PC-9 (cell line): ENCODE measurements around the gene CSE1L. TPM values are rescaled to one million over a fixed set of nuclear protein-coding genes. Genes with fewer than 3 reads are reported as not detected.
A peak's percentile ranks its signal among the peaks of the same experiment; 100 is the strongest.

Source experiments
- BruUV-seq: library from RNA; stranded (reverse); fragments of 400-500 nt; replicated peaks from 2 replicates; lab custom pipeline; 2021; lab: Mats Ljungman, UMichigan
- CTCF ChIA-PET: fragments of 300-600 bp; sonication (Branson Sonifier 250); formaldehyde crosslinking; loops from one replicate; lab custom pipeline; 2022; ENCODE audit warnings: antibody characterized with exemption; lab: Charles Lee
- POLR2A ChIA-PET: fragments of 300-600 bp; sonication (Branson Sonifier 250); formaldehyde crosslinking; loops from one replicate; lab custom pipeline; 2022; ENCODE audit warnings: antibody characterized with exemption; ENCODE audit not compliant: unreplicated experiment; lab: Charles Lee
- DNase-seq, 2 experiments: peaks; one replicate each; pipeline versions ENCODE4 v3.0.0 to v3.0.0-alpha.2; 2015 to 2022; ENCODE audit warnings: mixed read lengths in 1 of 2
- H2AFZ ChIP-seq: fragments of 200-600 bp; sonication (generic); 2 replicates; pipeline ENCODE4 v1.8.1; 2017; ENCODE audit warnings: antibody characterized with exemption
- H3F3A ChIP-seq: fragments of 200-600 bp; sonication (generic); 2 replicates; pipeline ENCODE4 v1.8.1; 2017; ENCODE audit warnings: antibody characterized with exemption, mild to moderate bottlenecking, low read depth; ENCODE audit not compliant: insufficient read depth
- H3K27ac ChIP-seq: fragments of 200-600 bp; sonication (generic); 2 replicates; pipeline ENCODE4 v1.6.1; 2016; ENCODE audit warnings: mixed run types
- H3K27me3 ChIP-seq: fragments of 200-600 bp; sonication (generic); 2 replicates; pipeline ENCODE4 v1.6.1; 2016; ENCODE audit warnings: low read depth, mixed run types; ENCODE audit not compliant: insufficient read depth
- H3K36me3 ChIP-seq: fragments of 200-600 bp; sonication (generic); 2 replicates; pipeline ENCODE4 v1.6.1; 2016; ENCODE audit warnings: low read depth, mixed run types
- H3K4me1 ChIP-seq: fragments of 200-600 bp; sonication (generic); replicated peaks from 2 replicates; pipeline ENCODE4 v1.6.1; 2016; ENCODE audit warnings: mixed run types; ENCODE audit not compliant: insufficient read depth
- H3K4me2 ChIP-seq: fragments of 200-600 bp; sonication (generic); 2 replicates; pipeline ENCODE4 v1.6.1; 2017; ENCODE audit warnings: mixed run types
- H3K4me3 ChIP-seq: fragments of 200-600 bp; sonication (generic); 2 replicates; pipeline ENCODE4 v1.6.1; 2016; ENCODE audit warnings: mixed run types
- H3K79me2 ChIP-seq: fragments of 200-600 bp; sonication (generic); 2 replicates; pipeline ENCODE4 v1.6.1; 2017; ENCODE audit warnings: low read depth, mixed run types
- H3K9me2 ChIP-seq: fragments of 200-600 bp; sonication (generic); 2 replicates; pipeline ENCODE4 v1.8.1; 2017; ENCODE audit warnings: mild to moderate bottlenecking; ENCODE audit not compliant: insufficient read depth
- H3K9me3 ChIP-seq: fragments of 200-600 bp; sonication (generic); 2 replicates; pipeline ENCODE4 v1.8.1; 2016; ENCODE audit warnings: low read depth; ENCODE audit not compliant: insufficient read depth
- H4K20me1 ChIP-seq: fragments of 200-600 bp; sonication (generic); 2 replicates; pipeline ENCODE4 v1.8.1; 2017; ENCODE audit not compliant: insufficient read depth
- CTCF ChIP-seq: fragments of 200-600 bp; sonication (generic); conservative IDR thresholded peaks from 2 replicates; pipeline ENCODE4 v1.6.1; 2017; ENCODE audit warnings: mixed run types, antibody characterized with exemption, mild to moderate bottlenecking, moderate library complexity
- EZH2 ChIP-seq: fragments of 200-600 bp; sonication (generic); IDR thresholded peaks from 2 replicates; pipeline ENCODE4 v1.8.0; 2017; ENCODE audit warnings: antibody characterized with exemption, low read depth
- intact Hi-C: fragments of 100-400 bp; cut with micrococcal nuclease; formaldehyde crosslinking; loops from one replicate; pipeline ENCODE4 v1.10.0; 2022; ENCODE audit not compliant: unreplicated experiment
- total RNA-seq: library from RNA; stranded (reverse); gene quantifications from 2 replicates; pipeline ENCODE4 v1.2.3, GENCODE V29; 2021

Gene CSE1L
- total RNA-seq, 1 experiment from 2014 or later: 132 TPM

DNA sequence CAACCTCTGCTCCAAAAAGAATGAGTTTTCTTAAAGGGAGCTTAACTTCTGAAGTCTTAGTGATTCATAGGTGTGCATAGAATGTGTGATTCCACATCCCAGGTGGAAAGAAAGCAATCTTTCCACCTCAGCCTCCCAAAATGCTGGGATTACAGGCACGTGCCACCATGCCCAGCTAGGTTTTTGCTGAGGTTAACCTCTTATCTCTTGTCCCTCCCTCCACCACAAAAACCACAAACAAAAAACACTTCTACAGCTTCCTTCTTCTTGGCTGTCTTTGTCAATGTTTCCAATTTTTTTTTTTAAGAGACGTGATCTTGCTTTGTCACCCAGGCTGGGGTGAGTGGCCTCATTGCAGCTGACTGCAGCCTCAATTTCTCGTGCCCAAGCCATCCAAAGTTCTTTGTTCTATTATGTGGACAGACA lies 8.1 kb upstream of the CSE1L start:
- Histone ChIP-seq H3K79me2 (no peaks in the 10 kb centered on the region), H3K4me1 (peaks cover 17% of the 10 kb centered on the region), H3F3A (peaks cover 26% of the 10 kb centered on the region), H4K20me1 (peaks cover 14% of the 10 kb centered on the region), H3K4me2 (peak overlapping the region; percentile 3; the same call in 1 of the 2 replicates), H3K27ac (peak overlapping the region; percentile 16; the same call in 1 of the 2 replicates), H3K9me2 (no peaks in the 10 kb centered on the region), H3K36me3 (peaks cover 21% of the 10 kb centered on the region), H3K27me3 (no peaks in the 10 kb centered on the region), H3K4me3 (no peak overlapping the region), H2AFZ (no peak overlapping the region), H3K9me3 (no peaks in the 10 kb centered on the region)
- ChIA-PET POLR2A (interaction anchor here (0.6 to 0.9 kb wide), 5 partner anchors 8 to 1134 kb away, joined by 4 to 17 read pairs (median 4); partner anchors contain the start of gene CSE1L), CTCF (interaction anchor here (0.6 kb wide), 1 partner anchor 76 kb away, joined by 3 read pairs; no protein-coding TSS in a partner anchor)
- no TSS peak for BruUV-seq
- intact Hi-C loops: no loop called here
- peak; percentile 40 to 72 for DNase-seq
- no peak for TF ChIP-seq EZH2
- no peak for TF ChIP-seq CTCF

GRCh38 chr20:49039854-49040253 lies 6.3 kb upstream of the CSE1L start:
- BruUV-seq: no TSS peak
- H3K4me1 ChIP-seq: peaks cover 17% of the 10 kb centered on the region

DNA sequence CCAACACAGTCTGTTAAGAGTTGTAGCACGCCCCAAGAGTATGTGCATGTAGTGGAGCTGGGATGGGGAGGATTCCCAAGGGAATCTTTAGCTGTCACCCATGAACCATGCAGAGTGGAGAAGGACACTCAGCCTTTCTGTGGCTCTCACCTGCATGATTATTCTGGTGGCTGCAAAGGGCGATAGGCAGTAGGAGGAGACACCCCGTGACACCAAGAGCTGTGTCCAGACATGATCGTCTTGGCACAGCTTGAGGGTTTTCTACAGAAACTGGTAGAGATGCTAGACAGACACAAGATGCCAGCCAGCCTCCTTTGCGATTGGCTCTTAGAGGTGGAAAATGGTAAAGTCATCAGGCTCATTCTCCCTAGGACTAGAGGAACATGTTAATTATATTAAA lies 3.1 kb upstream of the CSE1L start:
- BruUV-seq: no TSS peak
- POLR2A ChIA-PET: interaction anchor here (0.6 kb wide), 1 partner anchor 1242 kb away, joined by 16 read pairs; no protein-coding TSS in a partner anchor
- CTCF ChIA-PET: interaction anchor here (0.6 kb wide), 1 partner anchor 22 kb away, joined by 3 read pairs; no protein-coding TSS in a partner anchor

More at GRCh38 chr20:49039854-49040253, 6.3 kb upstream of the CSE1L start:
- H3F3A ChIP-seq: peaks cover 26% of the 10 kb centered on the region
- no peak overlapping the region for H3K4me3 ChIP-seq
- no peak overlapping the region for H2AFZ ChIP-seq
- CTCF ChIA-PET: no interaction called here
- intact Hi-C loops: loop anchor here (10.0 kb wide), 1 partner anchor 405 kb away; no protein-coding TSS in a partner anchor
- POLR2A ChIA-PET: no interaction called here
- no peaks in the 10 kb centered on the region for H3K27me3 ChIP-seq
- no peaks in the 10 kb centered on the region for H3K9me3 ChIP-seq
- peaks cover 10% of the 10 kb centered on the region; the same call in 1 of the 2 replicates for H3K36me3 ChIP-seq
- no peaks in the 10 kb centered on the region for H3K79me2 ChIP-seq
- TF ChIP-seq EZH2 (no peak), CTCF (no peak)
- no peak overlapping the region for H3K27ac ChIP-seq
- DNase-seq: no peak
- H3K4me2 ChIP-seq: no peak overlapping the region
- no peaks in the 10 kb centered on the region for H3K9me2 ChIP-seq
- peaks cover 12% of the 10 kb centered on the region for H4K20me1 ChIP-seq

More for the DNA sequence above, 3.1 kb upstream of the CSE1L start:
- no peak overlapping the region for H3K4me2 ChIP-seq
- no peaks in the 10 kb centered on the region for H3K9me3 ChIP-seq
- peaks cover 15% of the 10 kb centered on the region for H3K4me1 ChIP-seq
- no peak overlapping the region for H3K4me3 ChIP-seq
- no peaks in the 10 kb centered on the region for H3K9me2 ChIP-seq
- H3K36me3 ChIP-seq: 0 out of 2 replicates have a peak, but pooled peaks cover 1% of the 10 kb centered on the region
- peaks cover 11% of the 10 kb centered on the region for H4K20me1 ChIP-seq
- intact Hi-C loops: loop anchor here (10.0 kb wide), 1 partner anchor 408 kb away; no protein-coding TSS in a partner anchor
- peaks cover 14% of the 10 kb centered on the region for H3K79me2 ChIP-seq
- TF ChIP-seq EZH2: no peak
- TF ChIP-seq CTCF: no peak
- H2AFZ ChIP-seq: no peak overlapping the region
- DNase-seq: no peak
- no peak overlapping the region for H3K27ac ChIP-seq
- no peaks in the 10 kb centered on the region for H3K27me3 ChIP-seq
- H3F3A ChIP-seq: peaks cover 6% of the 10 kb centered on the region
